IPS-NIHi7 (cell line): ENCODE data around the gene ST6GALNAC2.
"Not testable (repeated sequence)": the region's sequence is repeated elsewhere in the genome, so short reads cannot be mapped to it uniquely, and the experiment has no call there.

Experiments used
- DNase-seq: peaks from one replicate; pipeline ENCODE4 v3.0.0; 2012; ENCODE audit warnings: mixed read lengths; ENCODE audit errors: extremely low spot score

The ST6GALNAC2 gene

GRCh38 chr17:76570877-76571471 lies 14.7 kb downstream of the ST6GALNAC2 start:
- no peak for DNase-seq

GRCh38 chr17:76570457-76570856 lies 15.2 kb downstream of the ST6GALNAC2 start:
- DNase-seq = no peak

GRCh38 chr17:76569607-76570279 lies 15.9 kb downstream of the ST6GALNAC2 start:
- DNase-seq = no peak

GRCh38 chr17:76568811-76569221 lies 16.8 kb downstream of the ST6GALNAC2 start:
- DNase-seq = no peak

- no peak for DNase-seq
These were observed 17.8 kb downstream of the ST6GALNAC2 start for GRCh38 chr17:76567634-76568432.

GRCh38 chr17:76566988-76567431 lies 18.6 kb downstream of the ST6GALNAC2 start:
- DNase-seq = no peak

- DNase-seq = no peak
These were observed 19.1 kb downstream of the ST6GALNAC2 start for GRCh38 chr17:76566613-76566943.

GRCh38 chr17:76565728-76566612 lies 19.7 kb downstream of the ST6GALNAC2 start:
- no peak for DNase-seq

GRCh38 chr17:76564991-76565727 lies 20.5 kb downstream of the ST6GALNAC2 start:
- not testable (repeated sequence) for DNase-seq

- not testable (repeated sequence) for DNase-seq
These were observed 22.3 kb downstream of the ST6GALNAC2 start for GRCh38 chr17:76563359-76563758.

- DNase-seq = no peak
These were observed 22.9 kb downstream of the ST6GALNAC2 start for GRCh38 chr17:76562734-76563148.

GRCh38 chr17:76561799-76562268 lies 23.8 kb downstream of the ST6GALNAC2 start:
- no peak for DNase-seq

GRCh38 chr17:76561332-76561731 lies 24.3 kb downstream of the ST6GALNAC2 start:
- no peak for DNase-seq

GRCh38 chr17:76560877-76561221 lies 24.8 kb downstream of the ST6GALNAC2 start:
- DNase-seq = no peak

- DNase-seq = no peak
These were observed 25.4 kb downstream of the ST6GALNAC2 start for GRCh38 chr17:76560036-76560876.

- DNase-seq = not testable (repeated sequence)
These were observed 26.2 kb downstream of the ST6GALNAC2 start for GRCh38 chr17:76559460-76559859.

- DNase-seq = no peak
These were observed 27.2 kb downstream of the ST6GALNAC2 start for GRCh38 chr17:76558198-76559095.

GRCh38 chr17:76557368-76558197 lies 28.1 kb downstream of the ST6GALNAC2 start:
- DNase-seq = peak; percentile 88
